MM.1S (cell line): ENCODE measurements around the gene NAE1.

Experiments used
- CTCF ChIP-seq: fragments of 300-600 bp; sonication (generic); IDR thresholded peaks from 2 replicates; pipeline ENCODE4 v1.5.1; 2016; ENCODE audit warnings: antibody characterized with exemption, low read length, mixed read lengths
- EZH2 ChIP-seq: fragments of 300-600 bp; sonication (generic); optimal IDR thresholded peaks from 2 replicates; pipeline ENCODE3; 2017; ENCODE audit warnings: low read depth, mild to moderate bottlenecking, antibody characterized with exemption, low read length, mixed read lengths
- EZH2phosphoT487 ChIP-seq: fragments of 300-600 bp; sonication (generic); IDR thresholded peaks from 2 replicates; pipeline ENCODE4 v1.6.1; 2018; ENCODE audit warnings: antibody characterized with exemption, low read length

- TF ChIP-seq CTCF (no peak), EZH2 (no peak), EZH2phosphoT487 (no peak)
Observed at GRCh38 chr16:66774981-66775380, 55.8 kb downstream of the NAE1 start.
